Stimulated activated effector memory CD8-positive, alpha-beta T cell treated with anti-CD3 and anti-CD28 coated beads, Interleukin-12 subunit alpha, Interleukin-12 subunit beta, amount 100 ng/mL, for 72 hours (primary cell): ENCODE data around the gene LARP1.
"Not testable (repeated sequence)": the region's sequence is repeated elsewhere in the genome, so short reads cannot be mapped to it uniquely, and the experiment has no call there.

ENCODE experiments used
- ATAC-seq: fragments of 150-1000 bp; cut with Tn5 transposase; 2 replicates; pipeline ENCODE4 v1.10.0; 2021
- DNase-seq, 2 donors: peaks; one replicate each; pipeline ENCODE4 v3.0.0; 2021 to 2022; ENCODE audit warnings: low spot score in 2 of 2
- H3K27ac Mint-ChIP-seq: one replicate; pipeline ENCODE4 v1.8.0; 2022; ENCODE audit warnings: mild to moderate bottlenecking, mixed read lengths
- H3K36me3 Mint-ChIP-seq: one replicate; pipeline ENCODE4 v1.8.0; 2022; ENCODE audit warnings: mild to moderate bottlenecking, mixed read lengths
- H3K4me1 Mint-ChIP-seq: one replicate; pipeline ENCODE4 v1.8.0; 2022; ENCODE audit warnings: mixed read lengths
- H3K4me3 Mint-ChIP-seq: one replicate; pipeline ENCODE4 v1.8.0; 2022; ENCODE audit warnings: mild to moderate bottlenecking, mixed read lengths
- H3K9me3 Mint-ChIP-seq: one replicate; pipeline ENCODE4 v1.8.0; 2022; ENCODE audit warnings: mixed read lengths

The LARP1 gene

GRCh38 chr5:154727361-154727760, 27.8 kb upstream of the LARP1 start:
- H3K36me3 Mint-ChIP-seq = no peaks in the 10 kb centered on the region
- H3K9me3 Mint-ChIP-seq = no peaks in the 10 kb centered on the region
- no peaks in the 10 kb centered on the region for H3K4me1 Mint-ChIP-seq
- no peak overlapping the region for H3K27ac Mint-ChIP-seq
- no peak overlapping the region for H3K4me3 Mint-ChIP-seq
- ATAC-seq (no peak), DNase-seq (no peak)

GRCh38 chr5:154728939-154729588, 26.1 kb upstream of the LARP1 start:
- Mint-ChIP-seq H3K27ac (no peak overlapping the region), H3K4me1 (no peaks in the 10 kb centered on the region), H3K36me3 (no peaks in the 10 kb centered on the region), H3K9me3 (no peaks in the 10 kb centered on the region), H3K4me3 (no peak overlapping the region)
- no peak for DNase-seq
- no peak for ATAC-seq

- H3K36me3 Mint-ChIP-seq = no peaks in the 10 kb centered on the region
- H3K9me3 Mint-ChIP-seq = no peaks in the 10 kb centered on the region
- H3K27ac Mint-ChIP-seq = no peak overlapping the region
- no peak for ATAC-seq
- no peak for DNase-seq
- H3K4me3 Mint-ChIP-seq = no peak overlapping the region
- no peaks in the 10 kb centered on the region for H3K4me1 Mint-ChIP-seq
These were observed 25.6 kb upstream of the LARP1 start for GRCh38 chr5:154729613-154730012.

GRCh38 chr5:154730761-154731160, 24.4 kb upstream of the LARP1 start:
- not testable (repeated sequence) for H3K27ac Mint-ChIP-seq, H3K4me3 Mint-ChIP-seq, H3K4me1 Mint-ChIP-seq, DNase-seq, H3K36me3 Mint-ChIP-seq, ATAC-seq, H3K9me3 Mint-ChIP-seq

GRCh38 chr5:154732212-154732611, 23.0 kb upstream of the LARP1 start:
- DNase-seq (no peak), ATAC-seq (no peak)
- Mint-ChIP-seq H3K9me3 (no peaks in the 10 kb centered on the region), H3K4me1 (no peaks in the 10 kb centered on the region), H3K27ac (no peak overlapping the region), H3K4me3 (no peak overlapping the region), H3K36me3 (no peaks in the 10 kb centered on the region)

- Mint-ChIP-seq H3K36me3 (no peaks in the 10 kb centered on the region), H3K4me3 (no peak overlapping the region), H3K27ac (no peak overlapping the region), H3K4me1 (no peaks in the 10 kb centered on the region), H3K9me3 (no peaks in the 10 kb centered on the region)
- ATAC-seq (no peak), DNase-seq (no peak)
These were observed 20.6 kb upstream of the LARP1 start for GRCh38 chr5:154734370-154735248.

GRCh38 chr5:154735362-154735761, 19.8 kb upstream of the LARP1 start:
- H3K4me1 Mint-ChIP-seq, H3K36me3 Mint-ChIP-seq: not testable (repeated sequence)

GRCh38 chr5:154736372-154736771, 18.8 kb upstream of the LARP1 start:
- H3K9me3 Mint-ChIP-seq, ATAC-seq, DNase-seq, H3K4me3 Mint-ChIP-seq, H3K27ac Mint-ChIP-seq, H3K4me1 Mint-ChIP-seq, H3K36me3 Mint-ChIP-seq: not testable (repeated sequence)

More at GRCh38 chr5:154735362-154735761, 19.8 kb upstream of the LARP1 start:
- H3K9me3 Mint-ChIP-seq, ATAC-seq, H3K27ac Mint-ChIP-seq, H3K4me3 Mint-ChIP-seq, DNase-seq: not testable (repeated sequence)

- Mint-ChIP-seq H3K9me3 (no peaks in the 10 kb centered on the region), H3K4me1 (no peaks in the 10 kb centered on the region), H3K4me3 (no peak overlapping the region), H3K36me3 (no peaks in the 10 kb centered on the region), H3K27ac (no peak overlapping the region)
- no peak for ATAC-seq
- DNase-seq = no peak
These were observed 17.4 kb upstream of the LARP1 start for GRCh38 chr5:154737667-154738320.

- H3K4me3 Mint-ChIP-seq = no peak overlapping the region
- H3K4me1 Mint-ChIP-seq = no peaks in the 10 kb centered on the region
- H3K9me3 Mint-ChIP-seq = no peaks in the 10 kb centered on the region
- ATAC-seq = no peak
- DNase-seq = no peak
- H3K27ac Mint-ChIP-seq = no peak overlapping the region
- H3K36me3 Mint-ChIP-seq = no peaks in the 10 kb centered on the region
These were observed 14.7 kb upstream of the LARP1 start for GRCh38 chr5:154740483-154740882.

GRCh38 chr5:154740957-154741356, 14.2 kb upstream of the LARP1 start:
- no peak overlapping the region for H3K27ac Mint-ChIP-seq
- ATAC-seq = no peak
- no peaks in the 10 kb centered on the region for H3K9me3 Mint-ChIP-seq

GRCh38 chr5:154741415-154741814, 13.8 kb upstream of the LARP1 start:
- no peak for DNase-seq
- no peaks in the 10 kb centered on the region for H3K4me1 Mint-ChIP-seq
- no peaks in the 10 kb centered on the region for H3K36me3 Mint-ChIP-seq
- H3K4me3 Mint-ChIP-seq = no peak overlapping the region
- H3K27ac Mint-ChIP-seq = no peak overlapping the region
- no peaks in the 10 kb centered on the region for H3K9me3 Mint-ChIP-seq
- ATAC-seq = no peak

More at GRCh38 chr5:154740957-154741356, 14.2 kb upstream of the LARP1 start:
- Mint-ChIP-seq H3K36me3 (no peaks in the 10 kb centered on the region), H3K4me1 (no peaks in the 10 kb centered on the region), H3K4me3 (no peak overlapping the region)
- no peak for DNase-seq

- H3K27ac Mint-ChIP-seq = no peak overlapping the region
- H3K36me3 Mint-ChIP-seq = no peaks in the 10 kb centered on the region
- ATAC-seq = no peak
- no peak for DNase-seq
- H3K4me3 Mint-ChIP-seq = no peak overlapping the region
- no peaks in the 10 kb centered on the region for H3K4me1 Mint-ChIP-seq
- no peaks in the 10 kb centered on the region for H3K9me3 Mint-ChIP-seq
These were observed 11.4 kb upstream of the LARP1 start for GRCh38 chr5:154743812-154744211.

- no peak for ATAC-seq
- no peaks in the 10 kb centered on the region for H3K9me3 Mint-ChIP-seq
- no peak overlapping the region for H3K27ac Mint-ChIP-seq
- no peaks in the 10 kb centered on the region for H3K36me3 Mint-ChIP-seq
- H3K4me3 Mint-ChIP-seq = no peak overlapping the region
- no peak for DNase-seq
- H3K4me1 Mint-ChIP-seq = no peaks in the 10 kb centered on the region
These were observed 9.8 kb upstream of the LARP1 start for GRCh38 chr5:154745349-154745748.

- Mint-ChIP-seq H3K4me3 (no peak overlapping the region), H3K27ac (no peak overlapping the region), H3K4me1 (peaks cover 12% of the 10 kb centered on the region), H3K36me3 (no peaks in the 10 kb centered on the region), H3K9me3 (no peaks in the 10 kb centered on the region)
- no peak for DNase-seq
- no peak for ATAC-seq
These were observed 5.7 kb upstream of the LARP1 start for GRCh38 chr5:154749491-154749890.

- peaks cover 12% of the 10 kb centered on the region for H3K4me1 Mint-ChIP-seq
- not testable (repeated sequence) for H3K9me3 Mint-ChIP-seq, H3K27ac Mint-ChIP-seq, H3K4me3 Mint-ChIP-seq, ATAC-seq, DNase-seq, H3K36me3 Mint-ChIP-seq
These were observed 4.5 kb upstream of the LARP1 start for GRCh38 chr5:154750641-154751040.
